OCI-LY7 (cell line): Measurements from ENCODE around the gene DCDC2C. TPM values are rescaled to one million over a fixed set of nuclear protein-coding genes. Genes with fewer than 3 reads are reported as not detected.
A peak's percentile ranks its signal among the peaks of the same experiment; 100 is the strongest.

Experiments used
- BruUV-seq: library from RNA; stranded (reverse); fragments of 400-500 nt; replicated peaks from 2 replicates; lab custom pipeline; 2021; lab: Mats Ljungman, UMichigan
- CTCF ChIA-PET: fragments of 300-600 bp; sonication (Branson Sonifier 250); formaldehyde crosslinking; loops from one replicate; lab custom pipeline; 2022; ENCODE audit warnings: antibody characterized with exemption; ENCODE audit not compliant: unreplicated experiment; lab: Charles Lee
- POLR2A ChIA-PET: fragments of 300-600 bp; sonication (Branson Sonifier 250); formaldehyde crosslinking; loops from one replicate; lab custom pipeline; 2022; ENCODE audit warnings: antibody characterized with exemption; lab: Charles Lee
- DNase-seq: peaks from one replicate; pipeline ENCODE4 v3.0.0-alpha.2; 2015; ENCODE audit warnings: low spot score
- H2AFZ ChIP-seq: fragments of 200-600 bp; sonication (generic), shearing (Covaris generic); 2 replicates; pipeline ENCODE4 v1.6.1; 2014; ENCODE audit warnings: mild to moderate bottlenecking, antibody characterized with exemption, low read length, moderate library complexity
- H3K27ac ChIP-seq: fragments of 200-600 bp; sonication (generic); 2 replicates; pipeline ENCODE4 v1.5.1; 2014; ENCODE audit warnings: mixed run types, low read depth, mild to moderate bottlenecking, moderate library complexity, low read length, inconsistent platforms; ENCODE audit not compliant: poor library complexity, severe bottlenecking
- H3K36me3 ChIP-seq: fragments of 200-600 bp; sonication (generic); 2 replicates; pipeline ENCODE4 v1.6.1; 2014; ENCODE audit warnings: mild to moderate bottlenecking, antibody characterized with exemption, low read length, moderate library complexity, mixed read lengths; ENCODE audit not compliant: insufficient read depth
- H3K4me1 ChIP-seq: fragments of 200-600 bp; sonication (generic); 2 replicates; pipeline ENCODE4 v1.5.1; 2014; ENCODE audit warnings: mild to moderate bottlenecking, low read length; ENCODE audit not compliant: insufficient read depth, poor library complexity, severe bottlenecking
- H3K4me2 ChIP-seq: fragments of 200-600 bp; sonication (generic); 2 replicates; pipeline ENCODE4 v1.6.1; 2014; ENCODE audit warnings: mild to moderate bottlenecking, low read length
- H3K4me3 ChIP-seq: fragments of 200-600 bp; sonication (generic); 2 replicates; pipeline ENCODE4 v1.5.1; 2014; ENCODE audit warnings: mild to moderate bottlenecking, low read depth, low read length; ENCODE audit not compliant: poor library complexity, severe bottlenecking
- H3K79me2 ChIP-seq: fragments of 200-600 bp; sonication (generic); 2 replicates; pipeline ENCODE4 v1.6.1; 2016; ENCODE audit warnings: low read depth, mild to moderate bottlenecking, low read length, moderate library complexity, mixed read lengths; ENCODE audit not compliant: insufficient read depth
- H3K9me2 ChIP-seq: fragments of 200-600 bp; sonication (generic); 2 replicates; pipeline ENCODE4 v1.6.1; 2016; ENCODE audit warnings: mild to moderate bottlenecking, low read length, mixed read lengths; ENCODE audit not compliant: insufficient read depth
- H3K9me3 ChIP-seq: fragments of 200-600 bp; sonication (generic); 2 replicates; pipeline ENCODE4 v1.6.1; 2014; ENCODE audit warnings: mild to moderate bottlenecking, mixed run types, low read length, mixed read lengths
- H4K20me1 ChIP-seq: fragments of 200-600 bp; sonication (generic); 2 replicates; pipeline ENCODE4 v1.6.1; 2014; ENCODE audit warnings: mild to moderate bottlenecking, antibody characterized with exemption, low read length, moderate library complexity, mixed read lengths; ENCODE audit not compliant: insufficient read depth
- EZH2phosphoT487 ChIP-seq: fragments of 200-600 bp; sonication (generic); IDR thresholded peaks from 2 replicates; pipeline ENCODE4 v1.6.1; 2018; ENCODE audit warnings: low read depth, borderline replicate concordance, mild to moderate bottlenecking, mixed run types, antibody characterized with exemption, low read length, moderate library complexity, mixed read lengths
- intact Hi-C: fragments of 100-400 bp; cut with micrococcal nuclease; formaldehyde crosslinking; loops from one replicate; pipeline ENCODE4 v1.10.0; 2022; ENCODE audit not compliant: unreplicated experiment
- total RNA-seq, 2 experiments: library from RNA; depleted of rRNA in 1 of 2; stranded (reverse); fragments of >200 nt in 1 of 2; shearing (Covaris generic) in 1 of 2; gene quantifications; 2 replicates each; pipeline ENCODE4 v1.2.3, GENCODE V29; 2014 to 2022
- TF ChIP-seq, protein P1 (sequence below): fragments of 200-600 bp; sonication (generic); conservative IDR thresholded peaks from 2 replicates; pipeline ENCODE4 v1.5.1; 2014; ENCODE audit warnings: mild to moderate bottlenecking, antibody characterized with exemption, low read length, moderate library complexity, mixed read lengths

Gene DCDC2C
- total RNA-seq, 2 experiments from 2014 or later = not detected

DNA sequence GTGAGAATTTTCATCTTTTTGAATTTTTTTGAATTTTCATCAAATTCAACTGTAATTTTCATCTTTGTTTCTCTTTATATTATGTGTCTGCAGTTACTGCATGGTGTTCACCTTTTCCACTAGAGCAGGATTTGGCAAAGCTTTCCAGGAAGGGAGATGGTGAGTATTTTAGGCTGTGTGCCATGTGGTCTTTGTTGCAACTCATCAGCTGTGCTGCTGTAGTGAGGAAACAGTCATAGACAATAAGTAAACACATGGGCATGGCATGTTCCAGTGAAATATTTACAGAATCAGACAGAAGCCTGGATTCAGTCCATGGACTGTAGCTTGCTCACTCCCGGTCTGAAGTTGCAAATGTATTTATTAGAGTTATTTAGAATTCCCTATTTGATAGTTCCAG, 120.4 kb downstream of the DCDC2C start:
- Histone ChIP-seq H3K27ac (no peak overlapping the region), H3K36me3 (no peaks in the 10 kb centered on the region), H3K79me2 (no peaks in the 10 kb centered on the region), H3K9me3 (no peaks in the 10 kb centered on the region), H2AFZ (no peak overlapping the region), H3K4me2 (no peak overlapping the region), H3K9me2 (no peaks in the 10 kb centered on the region), H4K20me1 (no peaks in the 10 kb centered on the region), H3K4me1 (no peaks in the 10 kb centered on the region), H3K4me3 (no peak overlapping the region)
- CTCF ChIA-PET = no interaction called here
- intact Hi-C loops = no loop called here
- TF ChIP-seq EZH2phosphoT487 = no peak
- TF ChIP-seq, protein P1, sequence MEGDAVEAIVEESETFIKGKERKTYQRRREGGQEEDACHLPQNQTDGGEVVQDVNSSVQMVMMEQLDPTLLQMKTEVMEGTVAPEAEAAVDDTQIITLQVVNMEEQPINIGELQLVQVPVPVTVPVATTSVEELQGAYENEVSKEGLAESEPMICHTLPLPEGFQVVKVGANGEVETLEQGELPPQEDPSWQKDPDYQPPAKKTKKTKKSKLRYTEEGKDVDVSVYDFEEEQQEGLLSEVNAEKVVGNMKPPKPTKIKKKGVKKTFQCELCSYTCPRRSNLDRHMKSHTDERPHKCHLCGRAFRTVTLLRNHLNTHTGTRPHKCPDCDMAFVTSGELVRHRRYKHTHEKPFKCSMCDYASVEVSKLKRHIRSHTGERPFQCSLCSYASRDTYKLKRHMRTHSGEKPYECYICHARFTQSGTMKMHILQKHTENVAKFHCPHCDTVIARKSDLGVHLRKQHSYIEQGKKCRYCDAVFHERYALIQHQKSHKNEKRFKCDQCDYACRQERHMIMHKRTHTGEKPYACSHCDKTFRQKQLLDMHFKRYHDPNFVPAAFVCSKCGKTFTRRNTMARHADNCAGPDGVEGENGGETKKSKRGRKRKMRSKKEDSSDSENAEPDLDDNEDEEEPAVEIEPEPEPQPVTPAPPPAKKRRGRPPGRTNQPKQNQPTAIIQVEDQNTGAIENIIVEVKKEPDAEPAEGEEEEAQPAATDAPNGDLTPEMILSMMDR = no peak
- no peak for DNase-seq
- POLR2A ChIA-PET = no interaction called here
- BruUV-seq = no TSS peak

DNA sequence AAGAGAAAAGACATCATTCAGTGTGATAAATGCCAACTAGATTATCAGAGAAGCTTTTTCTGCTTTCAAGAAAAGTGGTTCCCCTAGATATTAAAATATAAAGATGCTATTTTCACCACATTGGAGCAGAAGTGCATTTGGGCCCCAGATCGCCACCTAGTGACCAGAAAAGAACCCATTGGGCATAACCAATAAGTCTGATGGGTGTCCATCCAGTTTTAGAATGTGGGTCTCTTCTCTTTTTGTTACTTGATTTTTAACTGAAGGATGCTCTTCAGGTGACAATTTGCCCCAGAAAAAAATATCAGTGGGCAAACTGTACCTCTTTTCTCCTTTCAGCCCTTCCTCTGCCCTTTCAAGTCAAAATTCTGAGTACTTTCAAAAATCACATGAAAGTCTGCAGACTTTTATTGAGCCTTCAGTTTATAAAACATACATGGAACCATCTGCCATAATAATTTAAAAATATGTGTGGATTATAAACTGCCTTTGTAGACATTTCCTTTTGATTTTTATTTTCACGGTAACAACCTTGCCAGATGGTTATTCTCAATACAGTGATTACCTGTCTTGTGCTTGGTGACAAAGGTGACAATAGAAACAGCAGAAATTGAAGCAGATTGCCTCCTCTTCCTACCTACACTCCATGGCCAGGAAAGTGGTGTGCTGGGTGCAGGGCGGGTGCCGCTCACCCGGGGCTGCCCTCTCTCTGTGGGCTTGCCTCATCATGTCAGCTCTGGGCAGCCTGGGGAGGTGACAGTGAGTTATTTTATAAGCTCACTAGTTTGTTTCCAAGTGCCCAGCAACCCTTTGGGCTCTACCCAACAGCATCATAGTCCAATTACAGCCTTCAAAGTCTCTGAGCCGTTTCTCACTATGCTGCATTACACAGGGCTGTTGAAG, 124.5 kb downstream of the DCDC2C start:
- no TSS peak for BruUV-seq
- POLR2A ChIA-PET = no interaction called here
- no peak overlapping the region for H2AFZ ChIP-seq
- H3K9me2 ChIP-seq = no peaks in the 10 kb centered on the region
- no peak overlapping the region for H3K4me2 ChIP-seq
- intact Hi-C loops = loop anchor here (5.0 kb wide), 1 partner anchor 101 kb away; no protein-coding TSS in a partner anchor
- no peak overlapping the region for H3K27ac ChIP-seq
- TF ChIP-seq, protein P1 = peak; percentile 90
- no peak for TF ChIP-seq EZH2phosphoT487
- peak; percentile 34 for DNase-seq
- H3K4me3 ChIP-seq = no peak overlapping the region
- H3K9me3 ChIP-seq = no peaks in the 10 kb centered on the region
- H3K4me1 ChIP-seq = no peaks in the 10 kb centered on the region
- H4K20me1 ChIP-seq = no peaks in the 10 kb centered on the region
- no peaks in the 10 kb centered on the region for H3K79me2 ChIP-seq
- CTCF ChIA-PET = no interaction called here
- no peaks in the 10 kb centered on the region for H3K36me3 ChIP-seq

DNA sequence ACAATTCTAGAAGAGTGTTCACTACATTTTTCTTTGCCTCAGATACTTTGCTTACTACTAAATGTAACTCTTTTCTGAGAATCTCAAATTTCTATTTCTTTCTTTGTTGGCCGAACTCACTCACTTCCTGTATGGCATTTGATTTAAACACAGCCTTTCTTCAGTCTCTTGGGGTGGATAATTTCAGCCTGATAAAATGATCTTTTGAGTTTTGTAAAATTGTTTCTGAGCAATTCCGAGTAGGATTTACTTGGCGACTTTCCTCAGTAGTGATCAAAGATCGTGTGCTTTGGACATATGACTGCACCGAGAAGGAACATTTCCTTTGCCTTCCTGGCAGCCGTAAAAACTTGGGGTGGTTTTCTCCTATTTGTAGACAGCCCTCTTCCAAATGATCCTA, 127.4 kb downstream of the DCDC2C start:
- Histone ChIP-seq H3K9me3 (no peaks in the 10 kb centered on the region), H2AFZ (no peak overlapping the region), H3K36me3 (no peaks in the 10 kb centered on the region), H3K4me1 (no peaks in the 10 kb centered on the region), H3K79me2 (no peaks in the 10 kb centered on the region), H3K9me2 (no peaks in the 10 kb centered on the region), H3K4me3 (no peak overlapping the region), H3K27ac (no peak overlapping the region), H3K4me2 (no peak overlapping the region), H4K20me1 (no peaks in the 10 kb centered on the region)
- CTCF ChIA-PET = no interaction called here
- intact Hi-C loops = no loop called here
- BruUV-seq = no TSS peak
- no peak for TF ChIP-seq EZH2phosphoT487
- TF ChIP-seq, protein P1 = no peak
- no peak for DNase-seq
- POLR2A ChIA-PET = no interaction called here
